Suprapubic skin (tissue), 4 donors: ENCODE data around the gene AGBL1. TPM values are rescaled to one million over a fixed set of nuclear protein-coding genes. Genes with fewer than 3 reads are reported as not detected.

ENCODE experiments used
- DNase-seq, 2 donors: peaks; one replicate each; pipeline ENCODE4 v3.0.0-alpha.2; 2019; ENCODE audit warnings: low spot score in 2 of 2
- H3K27ac ChIP-seq: fragments of 200-600 bp; sonication (generic); one replicate; pipeline ENCODE4 v1.5.1; 2019
- H3K27me3 ChIP-seq: fragments of 200-600 bp; sonication (generic); one replicate; pipeline ENCODE4 v1.5.1; 2019
- H3K36me3 ChIP-seq: fragments of 200-600 bp; sonication (generic); one replicate; pipeline ENCODE4 v1.5.1; 2019
- H3K4me1 ChIP-seq: fragments of 200-600 bp; sonication (generic); one replicate; pipeline ENCODE4 v1.5.1; 2019
- H3K4me3 ChIP-seq: fragments of 200-600 bp; sonication (generic); one replicate; pipeline ENCODE4 v1.5.1; 2019; ENCODE audit warnings: mild to moderate bottlenecking
- H3K9me3 ChIP-seq: fragments of 200-600 bp; sonication (generic); one replicate; pipeline ENCODE4 v1.5.1; 2019
- EP300 ChIP-seq: sonication (generic); formaldehyde crosslinking; IDR thresholded peaks from one replicate; pipeline ENCODE4 v1.6.1; 2017; ENCODE audit warnings: antibody characterized with exemption
- POLR2A ChIP-seq, 2 donors: fragments of 450-650 bp; IDR thresholded peaks; one replicate each; pipeline ENCODE4 v1.6.1; 2017; ENCODE audit warnings: antibody characterized with exemption in 2 of 2, mild to moderate bottlenecking in 2 of 2, moderate library complexity in 2 of 2
- POLR2AphosphoS5 ChIP-seq, 3 donors: sonication (generic); formaldehyde crosslinking; IDR thresholded peaks; one replicate each; pipeline ENCODE4 v1.6.1; 2017; ENCODE audit warnings: antibody characterized with exemption in 3 of 3
- WGBS: methylation state at CpG from one replicate; pipeline ENCODE4 v1.1.5; 2018; 5-methylcytosine and 5-hydroxymethylcytosine counted together
- total RNA-seq, 4 donors: library from RNA; depleted of rRNA; stranded (reverse); fragments of >200 nt; gene quantifications; one replicate each; pipeline ENCODE4 v1.1.0, GENCODE V29; 2016
- TF ChIP-seq, protein P1 (sequence below), 2 donors: fragments of 200-600 bp in 1 of 2; fragments of 450-650 bp in 1 of 2; sonication (generic) in 1 of 2; IDR thresholded peaks; one replicate each; pipeline ENCODE4 v1.5.1; 2016 to 2019; ENCODE audit warnings: antibody characterized with exemption in 2 of 2, mild to moderate bottlenecking in 1 of 2, moderate library complexity in 1 of 2

Gene AGBL1
- total RNA-seq, 4 donors from 2014 or later, result 0.23 to 0.56 TPM; not detected in 2

DNA sequence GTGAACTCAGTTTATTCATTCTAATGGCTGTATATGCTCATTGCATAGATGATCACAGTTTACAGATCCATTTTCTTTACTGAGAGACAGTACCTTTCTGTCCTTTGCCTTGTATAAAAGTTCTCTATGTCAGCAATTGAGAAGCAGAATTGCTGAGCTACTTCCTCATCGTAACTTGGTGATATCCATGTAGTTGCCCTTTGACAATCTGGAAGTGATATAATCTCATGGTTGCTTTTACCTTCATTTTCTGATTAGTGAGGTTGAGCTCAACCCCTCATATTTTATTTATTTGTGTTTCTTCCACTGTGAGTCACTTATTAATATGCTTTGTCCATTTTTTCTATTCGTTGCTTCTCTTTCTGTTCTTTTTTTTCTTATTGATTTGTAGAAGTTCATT lies 696.5 kb downstream of the AGBL1 start:
- DNase-seq, result no peak
- Histone ChIP-seq H3K4me1 (no peaks in the 10 kb centered on the region), H3K36me3 (no peaks in the 10 kb centered on the region), H3K27ac (no peak overlapping the region), H3K4me3 (no peak overlapping the region), H3K9me3 (no peaks in the 10 kb centered on the region), H3K27me3 (no peaks in the 10 kb centered on the region)
- TF ChIP-seq POLR2A (IDR thresholded peaks at IDR 0.05), result no peak
- TF ChIP-seq, protein P1, sequence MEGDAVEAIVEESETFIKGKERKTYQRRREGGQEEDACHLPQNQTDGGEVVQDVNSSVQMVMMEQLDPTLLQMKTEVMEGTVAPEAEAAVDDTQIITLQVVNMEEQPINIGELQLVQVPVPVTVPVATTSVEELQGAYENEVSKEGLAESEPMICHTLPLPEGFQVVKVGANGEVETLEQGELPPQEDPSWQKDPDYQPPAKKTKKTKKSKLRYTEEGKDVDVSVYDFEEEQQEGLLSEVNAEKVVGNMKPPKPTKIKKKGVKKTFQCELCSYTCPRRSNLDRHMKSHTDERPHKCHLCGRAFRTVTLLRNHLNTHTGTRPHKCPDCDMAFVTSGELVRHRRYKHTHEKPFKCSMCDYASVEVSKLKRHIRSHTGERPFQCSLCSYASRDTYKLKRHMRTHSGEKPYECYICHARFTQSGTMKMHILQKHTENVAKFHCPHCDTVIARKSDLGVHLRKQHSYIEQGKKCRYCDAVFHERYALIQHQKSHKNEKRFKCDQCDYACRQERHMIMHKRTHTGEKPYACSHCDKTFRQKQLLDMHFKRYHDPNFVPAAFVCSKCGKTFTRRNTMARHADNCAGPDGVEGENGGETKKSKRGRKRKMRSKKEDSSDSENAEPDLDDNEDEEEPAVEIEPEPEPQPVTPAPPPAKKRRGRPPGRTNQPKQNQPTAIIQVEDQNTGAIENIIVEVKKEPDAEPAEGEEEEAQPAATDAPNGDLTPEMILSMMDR (IDR thresholded peaks at IDR 0.05), result no peak
- TF ChIP-seq EP300, result no peak
- TF ChIP-seq POLR2AphosphoS5 (IDR thresholded peaks at IDR 0.05), result no peak
- 80% methylated on average over 2 of the region's 2 CpGs for WGBS

DNA sequence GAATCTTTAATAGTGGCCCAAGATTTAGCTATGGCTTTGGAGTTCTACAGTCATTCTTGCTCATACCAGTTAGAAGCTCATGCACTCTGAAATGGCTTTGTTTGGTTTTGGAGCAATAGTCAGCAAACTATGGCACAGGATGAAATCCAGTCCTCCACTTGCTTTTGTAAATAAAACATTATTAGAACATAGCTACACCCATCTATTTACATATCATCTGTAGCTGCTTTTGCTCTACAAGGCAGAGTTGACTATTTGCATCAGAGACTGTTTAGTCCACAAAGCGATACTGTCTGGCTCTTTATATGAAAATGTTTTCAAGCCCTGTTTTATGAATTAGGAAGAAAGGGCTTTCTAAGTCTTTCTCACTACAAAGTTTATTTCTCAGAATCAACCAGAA lies 716.9 kb downstream of the AGBL1 start:
- Histone ChIP-seq H3K9me3 (no peaks in the 10 kb centered on the region), H3K4me1 (no peaks in the 10 kb centered on the region), H3K36me3 (no peaks in the 10 kb centered on the region), H3K27me3 (no peaks in the 10 kb centered on the region), H3K4me3 (no peak overlapping the region), H3K27ac (no peak overlapping the region)
- DNase-seq, result no peak
- 92% methylated on average over 1 of the region's 1 CpG for WGBS
- TF ChIP-seq POLR2A (IDR thresholded peaks at IDR 0.05) (no peak), POLR2AphosphoS5 (IDR thresholded peaks at IDR 0.05) (no peak), EP300 (no peak)
- TF ChIP-seq, protein P1 (IDR thresholded peaks at IDR 0.05), result no peak

DNA sequence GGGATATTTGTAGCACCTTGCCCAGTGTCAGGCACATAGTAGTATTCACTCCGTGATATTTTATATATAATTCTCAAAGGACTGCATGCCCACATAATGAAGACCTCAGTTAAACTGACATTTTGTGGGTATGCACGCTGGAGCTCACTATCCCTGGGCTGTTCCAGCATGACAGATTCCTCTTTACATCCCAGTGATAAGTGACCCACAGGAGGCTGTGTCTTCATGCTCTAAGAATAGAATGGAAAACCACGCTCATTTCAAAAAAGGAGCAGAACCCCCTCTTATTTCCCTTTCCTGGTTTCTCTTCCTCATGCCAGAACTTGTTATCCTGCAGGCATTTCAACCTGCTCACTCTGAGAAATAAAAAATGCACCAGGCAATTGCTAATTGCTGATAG lies 717.5 kb downstream of the AGBL1 start:
- Histone ChIP-seq H3K27me3 (no peaks in the 10 kb centered on the region), H3K4me3 (no peak overlapping the region), H3K9me3 (no peaks in the 10 kb centered on the region), H3K36me3 (no peaks in the 10 kb centered on the region), H3K4me1 (no peaks in the 10 kb centered on the region), H3K27ac (no peak overlapping the region)
- WGBS, result 49% methylated on average over 3 of the region's 3 CpGs
- DNase-seq, result no peak
- TF ChIP-seq POLR2A (IDR thresholded peaks at IDR 0.05), result no peak
- no peak for TF ChIP-seq EP300
- no peak for TF ChIP-seq POLR2AphosphoS5 (IDR thresholded peaks at IDR 0.05)
- TF ChIP-seq, protein P1 (IDR thresholded peaks at IDR 0.05), result no peak

DNA sequence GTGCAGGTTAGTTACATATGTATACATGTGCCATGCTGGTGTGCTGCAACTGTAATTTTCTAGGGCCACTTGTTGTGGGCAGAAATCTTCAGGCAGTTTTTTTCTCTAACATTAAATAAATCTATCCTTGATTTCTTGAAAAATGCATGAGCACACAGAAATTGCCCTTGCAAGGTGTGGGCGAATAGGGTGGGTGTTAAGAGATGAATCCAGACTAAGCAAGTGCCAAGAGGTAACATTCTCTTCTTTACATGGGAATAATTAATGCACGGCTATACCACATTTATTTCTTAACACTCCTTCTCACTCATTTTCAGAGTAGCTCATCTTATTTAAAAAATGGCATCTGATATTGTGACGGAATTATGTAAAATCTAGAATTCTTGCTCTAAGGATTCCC lies 719.6 kb downstream of the AGBL1 start:
- TF ChIP-seq POLR2AphosphoS5 (IDR thresholded peaks at IDR 0.05) (no peak), EP300 (no peak), POLR2A (IDR thresholded peaks at IDR 0.05) (no peak)
- 92% methylated on average over 3 of the region's 3 CpGs for WGBS
- H3K27ac ChIP-seq, result no peak overlapping the region
- no peaks in the 10 kb centered on the region for H3K4me1 ChIP-seq
- no peak overlapping the region for H3K4me3 ChIP-seq
- no peaks in the 10 kb centered on the region for H3K36me3 ChIP-seq
- no peaks in the 10 kb centered on the region for H3K27me3 ChIP-seq
- no peaks in the 10 kb centered on the region for H3K9me3 ChIP-seq
- no peak for DNase-seq

DNA sequence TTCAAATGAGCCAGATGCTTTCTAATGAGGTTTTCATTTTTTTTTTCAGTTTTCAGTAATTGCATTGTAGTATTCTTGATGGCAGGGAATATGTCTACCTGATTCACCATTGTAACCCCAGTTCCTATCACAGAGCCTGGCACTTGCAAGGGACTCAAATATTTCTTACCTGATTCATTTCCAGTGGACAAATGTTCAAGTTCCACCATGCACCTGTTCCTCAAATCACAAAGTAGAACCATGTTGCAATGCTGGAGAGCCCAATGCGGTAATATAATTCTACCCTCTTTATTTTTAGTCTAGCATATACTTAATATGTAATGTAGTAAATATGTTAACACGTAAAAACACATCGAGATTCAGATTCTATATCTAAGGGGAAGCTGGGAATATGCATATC lies 722.6 kb downstream of the AGBL1 start:
- Histone ChIP-seq H3K27ac (no peak overlapping the region), H3K27me3 (no peaks in the 10 kb centered on the region), H3K36me3 (no peaks in the 10 kb centered on the region), H3K4me3 (no peak overlapping the region), H3K4me1 (no peaks in the 10 kb centered on the region), H3K9me3 (no peaks in the 10 kb centered on the region)
- TF ChIP-seq EP300 (no peak), POLR2AphosphoS5 (IDR thresholded peaks at IDR 0.05) (no peak), POLR2A (IDR thresholded peaks at IDR 0.05) (no peak)
- TF ChIP-seq, protein P1 (IDR thresholded peaks at IDR 0.05), result no peak
- 94% methylated on average over 3 of the region's 3 CpGs for WGBS
- no peak for DNase-seq

DNA sequence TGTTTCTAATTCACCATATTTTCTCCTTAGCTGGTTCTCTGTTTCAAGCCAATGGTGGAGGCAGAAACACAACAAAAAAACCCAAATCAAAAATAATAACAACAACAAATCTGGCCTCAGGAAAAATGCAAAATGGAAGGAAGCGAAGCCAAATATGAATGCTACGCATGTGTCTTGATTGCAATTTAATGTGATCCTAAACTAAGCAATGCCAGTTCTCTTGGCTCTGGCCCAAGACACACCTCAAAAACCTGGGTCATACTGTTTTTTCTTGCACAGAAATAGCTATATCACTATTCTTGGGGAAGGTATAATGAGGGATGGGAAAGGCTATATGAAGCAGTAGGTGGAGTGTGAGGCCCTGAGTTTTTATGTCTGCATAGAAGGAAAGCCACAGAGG lies 724.7 kb downstream of the AGBL1 start:
- Histone ChIP-seq H3K36me3 (no peaks in the 10 kb centered on the region), H3K27ac (no peak overlapping the region), H3K27me3 (no peaks in the 10 kb centered on the region), H3K4me1 (no peaks in the 10 kb centered on the region), H3K4me3 (no peak overlapping the region), H3K9me3 (no peaks in the 10 kb centered on the region)
- TF ChIP-seq POLR2A (IDR thresholded peaks at IDR 0.05) (no peak), POLR2AphosphoS5 (IDR thresholded peaks at IDR 0.05) (no peak), EP300 (no peak)
- TF ChIP-seq, protein P1 (IDR thresholded peaks at IDR 0.05), result no peak
- WGBS, result 88% methylated on average over 2 of the region's 2 CpGs
- DNase-seq, result no peak
